Fibroblast of lung (primary cell): Measurements from ENCODE around the gene THAP11. TPM values are rescaled to one million over a fixed set of nuclear protein-coding genes. Genes with fewer than 3 reads are reported as not detected.

Experiments
- DNase-seq, 2 donors: peaks; one replicate each; pipeline versions ENCODE4 v3.0.0 to v3.0.0-alpha.2; 2010; ENCODE audit warnings: low read depth in 2 of 2
- H2AFZ ChIP-seq: 2 replicates; pipeline ENCODE4 v1.5.1; 2012; ENCODE audit warnings: low read length, control low read depth, inconsistent platforms
- H3K27ac ChIP-seq: 2 replicates; pipeline ENCODE4 v1.5.1; 2011; ENCODE audit warnings: low read length, control low read depth; ENCODE audit not compliant: insufficient read depth
- H3K27me3 ChIP-seq: 2 replicates; pipeline ENCODE4 v1.5.1; 2011; ENCODE audit warnings: mild to moderate bottlenecking, low read length; ENCODE audit not compliant: control insufficient read depth, insufficient read depth
- H3K36me3 ChIP-seq: 2 replicates; pipeline ENCODE4 v1.5.1; 2011; ENCODE audit warnings: low read length; ENCODE audit not compliant: control insufficient read depth, insufficient read depth
- H3K4me1 ChIP-seq: 2 replicates; pipeline ENCODE4 v1.5.1; 2011; ENCODE audit warnings: low read length; ENCODE audit not compliant: control insufficient read depth, insufficient read depth; ENCODE audit errors: extremely low read depth
- H3K4me2 ChIP-seq: 2 replicates; pipeline ENCODE4 v1.5.1; 2011; ENCODE audit warnings: low read length, control low read depth; ENCODE audit not compliant: insufficient read depth; ENCODE audit errors: extremely low read depth
- H3K4me3 ChIP-seq, 4 experiments: fragments of 200-600 bp in 1 of 4; sonication (generic) in 1 of 4; replicated peaks in 1 of 4; 2 replicates each; pipeline ENCODE4 v1.5.1; 2011 to 2016; ENCODE audit warnings: low read length in 4 of 4, low read depth in 3 of 4, mild to moderate bottlenecking in 3 of 4, control low read depth in 2 of 4, inconsistent platforms in 1 of 4, mixed read lengths in 1 of 4; ENCODE audit not compliant: insufficient read depth in 1 of 4; ENCODE audit errors: control extremely low read depth in 1 of 4
- H3K79me2 ChIP-seq: 2 replicates; pipeline ENCODE4 v1.5.1; 2012; ENCODE audit warnings: mild to moderate bottlenecking, low read length, inconsistent platforms; ENCODE audit not compliant: control insufficient read depth, insufficient read depth
- H3K9ac ChIP-seq: 2 replicates; pipeline ENCODE4 v1.5.1; 2011; ENCODE audit warnings: mild to moderate bottlenecking, low read length, control low read depth; ENCODE audit not compliant: insufficient read depth
- H3K9me3 ChIP-seq: 2 replicates; pipeline ENCODE4 v1.5.1; 2012; ENCODE audit warnings: low read depth, low read length; ENCODE audit not compliant: control insufficient read depth, insufficient read depth
- H4K20me1 ChIP-seq: 2 replicates; pipeline ENCODE4 v1.5.1; 2011; ENCODE audit warnings: low read length; ENCODE audit not compliant: control insufficient read depth, insufficient read depth; ENCODE audit errors: extremely low read depth
- CTCF ChIP-seq, 2 donors: IDR thresholded peaks in 1 of 2; conservative IDR thresholded peaks in 1 of 2; 1 replicate in 1 of 2; 2 replicates in 1 of 2; pipeline ENCODE4 v1.5.1; 2011 to 2012; ENCODE audit warnings: low read length in 2 of 2, control low read depth in 1 of 2, inconsistent platforms in 1 of 2, low read depth in 1 of 2, mild to moderate bottlenecking in 1 of 2
- EZH2 ChIP-seq: IDR thresholded peaks from 2 replicates; pipeline ENCODE4 v1.5.1; 2012; ENCODE audit warnings: low read length, control low read depth, mild to moderate bottlenecking; ENCODE audit errors: missing control alignments
- polyA plus RNA-seq, 2 donors: library from polyadenylated mRNA; depleted of rRNA in 1 of 2; stranded (reverse) in 1 of 2; unstranded in 1 of 2; fragments of >200 nt; gene quantifications; 2 replicates each; pipeline ENCODE4 v1.2.1, GENCODE V29; 2011 to 2012; ENCODE audit warnings: missing spikeins in 1 of 2
- total RNA-seq: library from RNA; depleted of rRNA; stranded (reverse); fragments of >200 nt; gene quantifications from 2 replicates; pipeline ENCODE4 v1.2.1, GENCODE V29; 2014

Gene THAP11
- total and polyA plus RNA-seq, 2 donors (not counting 1 experiment from before 2014, with no cell fraction given): 16.0 to 37.7 TPM

- no peak for TF ChIP-seq EZH2
- TF ChIP-seq CTCF (conservative IDR thresholded peaks at IDR 0.05 in 1 of 2, IDR thresholded peaks at IDR 0.05 in 1 of 2; ENCODE audit: low read depth in 1 of 2, low read length in 2 of 2): no peak
- H3K27ac ChIP-seq: no peak within 1 kb of the TSS
- H3K4me3 ChIP-seq: no peak within 1 kb of the TSS
- H3K9ac ChIP-seq: no peak within 1 kb of the TSS
- H3K4me1 ChIP-seq: peaks cover 6% of the 10 kb centered on the region
- no peak within 1 kb of the TSS for H2AFZ ChIP-seq
- no peaks in the 10 kb centered on the region for H3K27me3 ChIP-seq
- peaks cover 4% of the 10 kb centered on the region for H4K20me1 ChIP-seq
- no peaks in the 10 kb centered on the region for H3K9me3 ChIP-seq
- no peaks in the 10 kb centered on the region for H3K79me2 ChIP-seq
- peak; percentile 84 to 91 for DNase-seq
- H3K36me3 ChIP-seq: peaks cover 35% of the 10 kb centered on the region
- peak within 1 kb of the TSS; percentile 1 for H3K4me2 ChIP-seq
Observed at GRCh38 chr16:67884684-67885083, 42.6 kb downstream of the THAP11 start, which contains the start of gene NRN1L. NRN1L (plus strand) TSS chr16:67884885; CDS start chr16:67884904, 19 bp downstream.

GRCh38 chr16:67885545-67885944, 43.4 kb downstream of the THAP11 start:
- DNase-seq: no peak
- Histone ChIP-seq H2AFZ (no peak overlapping the region), H3K9me3 (no peaks in the 10 kb centered on the region), H3K79me2 (no peaks in the 10 kb centered on the region), H3K4me3 (no peak overlapping the region), H3K4me1 (peaks cover 6% of the 10 kb centered on the region), H4K20me1 (peaks cover 4% of the 10 kb centered on the region), H3K27me3 (no peaks in the 10 kb centered on the region), H3K36me3 (peaks cover 28% of the 10 kb centered on the region), H3K9ac (no peak overlapping the region), H3K27ac (no peak overlapping the region), H3K4me2 (no peak overlapping the region)
- TF ChIP-seq EZH2: no peak
- no peak for TF ChIP-seq CTCF (conservative IDR thresholded peaks at IDR 0.05 in 1 of 2, IDR thresholded peaks at IDR 0.05 in 1 of 2; ENCODE audit: low read depth in 1 of 2, low read length in 2 of 2)

DNA sequence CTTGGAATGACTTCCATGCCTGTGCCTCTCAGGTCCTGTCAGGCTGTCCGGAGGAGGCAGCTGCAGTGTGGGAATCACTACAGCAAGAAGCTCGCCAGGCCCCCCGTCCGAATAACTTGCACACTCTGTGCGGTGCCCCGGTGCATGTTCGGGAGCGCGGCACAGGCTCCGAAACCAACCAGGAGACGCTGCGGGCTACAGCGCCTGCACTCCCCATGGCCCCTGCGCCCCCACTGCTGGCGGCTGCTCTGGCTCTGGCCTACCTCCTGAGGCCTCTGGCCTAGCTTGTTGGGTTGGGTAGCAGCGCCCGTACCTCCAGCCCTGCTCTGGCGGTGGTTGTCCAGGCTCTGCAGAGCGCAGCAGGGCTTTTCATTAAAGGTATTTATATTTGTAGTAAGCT, 43.9 kb downstream of the THAP11 start:
- H2AFZ ChIP-seq: no peak overlapping the region
- H3K36me3 ChIP-seq: peaks cover 23% of the 10 kb centered on the region
- DNase-seq: no peak
- no peak overlapping the region for H3K4me3 ChIP-seq
- H4K20me1 ChIP-seq: peaks cover 4% of the 10 kb centered on the region
- H3K4me1 ChIP-seq: peaks cover 6% of the 10 kb centered on the region
- no peaks in the 10 kb centered on the region for H3K9me3 ChIP-seq
- H3K79me2 ChIP-seq: no peaks in the 10 kb centered on the region
- H3K4me2 ChIP-seq: no peak overlapping the region
- no peak for TF ChIP-seq EZH2
- no peak for TF ChIP-seq CTCF (conservative IDR thresholded peaks at IDR 0.05 in 1 of 2, IDR thresholded peaks at IDR 0.05 in 1 of 2; ENCODE audit: low read depth in 1 of 2, low read length in 2 of 2)
- no peak overlapping the region for H3K9ac ChIP-seq
- H3K27me3 ChIP-seq: no peaks in the 10 kb centered on the region
- no peak overlapping the region for H3K27ac ChIP-seq
